Ectodermal cell (in vitro differentiated cells): ENCODE data around the gene REEP5.

Source experiments
- H3K27ac ChIP-seq: 2 replicates; pipeline ENCODE4 v1.7.0; 2013; ENCODE audit warnings: mild to moderate bottlenecking, low read depth, low read length; ENCODE audit not compliant: insufficient read depth, poor library complexity, severe bottlenecking
- H3K27me3 ChIP-seq: 2 replicates; pipeline ENCODE4 v1.7.0; 2013; ENCODE audit warnings: mild to moderate bottlenecking, low read length; ENCODE audit not compliant: insufficient read depth, control insufficient read depth, poor library complexity, severe bottlenecking
- H3K36me3 ChIP-seq: one replicate; pipeline ENCODE4 v1.7.0; 2013; ENCODE audit warnings: low read length; ENCODE audit not compliant: control insufficient read depth, insufficient read depth
- H3K4me1 ChIP-seq: one replicate; pipeline ENCODE4 v1.7.0; 2013; ENCODE audit warnings: low read length; ENCODE audit not compliant: control insufficient read depth, insufficient read depth
- H3K4me3 ChIP-seq: 2 replicates; pipeline ENCODE4 v1.7.0; 2013; ENCODE audit warnings: low read depth, low read length, control low read depth; ENCODE audit not compliant: insufficient read depth
- H3K9me3 ChIP-seq: 2 replicates; pipeline ENCODE4 v1.7.0; 2013; ENCODE audit warnings: mild to moderate bottlenecking, low read length, moderate library complexity; ENCODE audit not compliant: control insufficient read depth
- WGBS, 2 experiments: methylation state at CpG; one replicate each; pipeline ENCODE4 v1.1.7; 2013; ENCODE audit warnings: missing lambda C conversion rate in 2 of 2; 5-methylcytosine and 5-hydroxymethylcytosine counted together

REEP5 gene

DNA sequence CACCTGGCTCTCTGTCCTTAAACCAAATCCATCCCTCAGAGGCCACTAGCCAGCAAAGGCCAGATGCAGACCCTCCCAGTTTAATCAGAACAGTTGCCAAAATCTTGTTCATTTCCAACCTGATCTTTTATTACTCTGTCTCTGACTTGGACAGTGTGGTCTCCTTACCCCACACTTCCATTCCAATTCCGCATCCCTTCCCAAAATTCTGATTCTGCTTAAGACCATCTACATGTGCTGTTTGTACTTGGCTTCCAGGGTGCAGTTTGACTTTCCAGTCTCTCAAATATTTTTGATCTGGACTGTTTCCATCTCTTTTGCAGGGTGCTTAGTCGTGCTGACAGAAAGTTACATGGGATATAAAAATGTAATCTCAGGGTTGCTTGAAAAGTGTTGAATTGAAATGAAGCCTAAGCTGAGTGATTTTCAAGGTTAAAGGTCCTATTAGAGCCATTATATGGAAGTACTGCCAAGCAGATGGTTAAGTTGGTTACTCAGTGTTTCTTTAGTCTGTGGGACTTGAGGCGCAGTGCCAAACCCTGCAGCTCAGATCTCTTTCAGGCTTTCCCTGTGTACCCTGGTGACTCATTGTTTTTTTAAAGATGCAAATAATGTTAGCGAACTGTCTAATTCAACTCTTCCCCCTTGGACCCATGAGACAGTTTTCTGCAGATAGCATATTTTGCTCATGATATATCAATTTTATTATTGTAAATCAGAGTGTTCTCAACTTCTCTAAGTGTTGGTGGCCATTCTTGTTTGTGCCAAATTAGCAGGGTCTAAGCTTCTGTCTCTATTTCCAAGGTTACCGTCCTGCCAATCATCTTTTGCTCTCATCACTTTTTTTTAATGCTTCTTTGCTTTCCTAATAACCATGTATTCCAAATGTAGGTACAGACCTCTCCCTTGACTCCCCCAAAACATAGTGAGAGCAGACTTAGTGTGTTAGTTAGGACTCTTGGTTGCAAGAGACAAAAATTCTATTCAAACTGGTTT, 36.4 kb upstream of the REEP5 start:
- WGBS, 2 experiments, result 86 to 91% methylated on average over 5 of the region's 5 CpGs
- H3K27ac ChIP-seq, result no peak overlapping the region
- H3K4me3 ChIP-seq, result no peak overlapping the region

GRCh38 chr5:112957036-112957808, 35.2 kb upstream of the REEP5 start:
- Histone ChIP-seq H3K27me3 (no peaks in the 10 kb centered on the region), H3K4me3 (no peak overlapping the region), H3K27ac (no peak overlapping the region), H3K36me3 (no peaks in the 10 kb centered on the region), H3K9me3 (no peaks in the 10 kb centered on the region), H3K4me1 (no peaks in the 10 kb centered on the region)
- WGBS, 2 experiments, result 93% methylated on average over 1 to 2 of the region's 2 CpGs

More for the DNA sequence above, 36.4 kb upstream of the REEP5 start:
- H3K4me1 ChIP-seq, result no peaks in the 10 kb centered on the region
- no peaks in the 10 kb centered on the region for H3K9me3 ChIP-seq
- no peaks in the 10 kb centered on the region for H3K36me3 ChIP-seq
- H3K27me3 ChIP-seq, result no peaks in the 10 kb centered on the region

- no peak overlapping the region for H3K4me3 ChIP-seq
- H3K36me3 ChIP-seq, result no peaks in the 10 kb centered on the region
- H3K4me1 ChIP-seq, result no peaks in the 10 kb centered on the region
- no peak overlapping the region for H3K27ac ChIP-seq
- no peaks in the 10 kb centered on the region for H3K9me3 ChIP-seq
- no peaks in the 10 kb centered on the region for H3K27me3 ChIP-seq
- WGBS, 2 experiments, result 91 to 95% methylated on average over 3 of the region's 3 CpGs
Measured at GRCh38 chr5:112956606-112957005, 34.6 kb upstream of the REEP5 start.

GRCh38 chr5:112951124-112951702, 29.2 kb upstream of the REEP5 start:
- Histone ChIP-seq H3K27ac (no peak overlapping the region), H3K4me3 (no peak overlapping the region), H3K36me3 (no peaks in the 10 kb centered on the region), H3K27me3 (no peaks in the 10 kb centered on the region), H3K4me1 (no peaks in the 10 kb centered on the region), H3K9me3 (no peaks in the 10 kb centered on the region)
- WGBS, 2 experiments, result 92 to 93% methylated on average over 12 of the region's 12 CpGs

DNA sequence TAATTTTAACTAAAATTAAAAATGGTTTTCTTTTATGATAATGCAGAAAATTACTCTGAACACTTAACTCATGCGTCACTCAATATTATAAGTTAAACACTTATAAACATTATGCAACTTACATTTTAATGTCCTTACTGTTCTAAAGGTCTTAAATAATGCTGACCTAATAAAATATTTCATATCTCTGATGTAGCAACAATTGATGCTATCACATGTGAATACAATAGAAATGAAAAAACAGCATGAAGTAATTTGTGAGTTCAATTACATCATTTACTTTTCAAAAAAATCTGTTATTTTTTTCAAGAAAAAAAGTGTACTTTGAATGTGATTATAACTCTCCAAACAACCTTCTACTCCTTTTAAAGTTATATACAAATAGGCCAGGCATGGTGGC, 26.4 kb upstream of the REEP5 start:
- 80 to 100% methylated on average over 1 of the region's 1 CpG for WGBS, 2 experiments
- Histone ChIP-seq H3K27me3 (no peaks in the 10 kb centered on the region), H3K27ac (no peak overlapping the region), H3K4me1 (no peaks in the 10 kb centered on the region), H3K4me3 (no peak overlapping the region), H3K36me3 (no peaks in the 10 kb centered on the region), H3K9me3 (no peaks in the 10 kb centered on the region)

DNA sequence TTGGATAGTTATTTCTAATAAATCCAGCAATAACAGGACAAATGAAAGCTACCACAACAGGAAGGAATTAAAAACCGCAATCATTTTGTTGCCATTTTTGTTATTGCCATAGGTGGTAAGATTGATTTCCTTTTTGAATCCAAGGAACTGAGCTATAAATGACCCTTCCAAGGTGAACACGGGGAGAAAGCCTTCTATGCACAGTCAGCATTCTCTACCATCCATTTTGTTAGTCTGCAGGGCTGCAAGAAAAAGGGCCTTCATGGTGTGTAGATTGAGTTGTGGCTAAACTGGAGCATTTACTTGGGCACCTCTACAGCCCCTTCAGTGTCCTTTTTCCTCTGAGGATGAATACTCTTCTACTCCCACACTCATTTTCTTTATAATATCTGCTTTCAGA, 18.6 kb upstream of the REEP5 start:
- no peak overlapping the region for H3K27ac ChIP-seq
- WGBS, 2 experiments, result 88 to 100% methylated on average over 1 to 2 of the region's 2 CpGs
- H3K36me3 ChIP-seq, result no peaks in the 10 kb centered on the region
- no peak overlapping the region for H3K4me3 ChIP-seq
- no peaks in the 10 kb centered on the region for H3K4me1 ChIP-seq
- H3K27me3 ChIP-seq, result no peaks in the 10 kb centered on the region
- H3K9me3 ChIP-seq, result no peaks in the 10 kb centered on the region

DNA sequence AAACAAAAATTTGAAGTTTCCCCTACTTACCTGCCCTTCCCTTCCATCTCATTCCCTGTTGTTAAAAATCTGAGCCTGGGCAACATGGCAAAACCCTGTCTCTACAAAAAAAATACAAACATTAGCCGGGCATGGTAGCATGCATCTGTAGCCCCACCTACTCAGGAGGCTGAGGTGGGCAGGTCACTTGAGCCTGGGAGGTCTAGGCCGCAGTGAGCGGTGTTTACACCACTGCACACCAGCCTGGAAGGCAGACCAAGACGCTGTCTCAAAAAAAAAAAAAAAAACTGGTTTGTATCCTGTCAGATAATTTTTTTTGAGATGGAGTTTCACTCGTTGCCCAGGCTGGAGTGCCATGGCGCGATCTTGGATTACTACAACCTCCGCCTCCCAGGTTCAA, 16.3 kb upstream of the REEP5 start:
- H3K4me1 ChIP-seq, result no peaks in the 10 kb centered on the region
- no peak overlapping the region for H3K4me3 ChIP-seq
- WGBS, 2 experiments, result 94% methylated on average over 8 of the region's 8 CpGs
- no peaks in the 10 kb centered on the region for H3K27me3 ChIP-seq
- H3K36me3 ChIP-seq, result no peaks in the 10 kb centered on the region
- H3K9me3 ChIP-seq, result no peaks in the 10 kb centered on the region
- H3K27ac ChIP-seq, result no peak overlapping the region

- no peaks in the 10 kb centered on the region for H3K9me3 ChIP-seq
- no peak overlapping the region for H3K27ac ChIP-seq
- no peaks in the 10 kb centered on the region for H3K36me3 ChIP-seq
- no peaks in the 10 kb centered on the region for H3K4me1 ChIP-seq
- WGBS, 2 experiments, result 88 to 93% methylated on average over 5 of the region's 5 CpGs
- H3K4me3 ChIP-seq, result no peak overlapping the region
- no peaks in the 10 kb centered on the region for H3K27me3 ChIP-seq
Measured at GRCh38 chr5:112935675-112936074, 13.6 kb upstream of the REEP5 start.

GRCh38 chr5:112934366-112934663, 12.3 kb upstream of the REEP5 start:
- Histone ChIP-seq H3K4me3 (no peak overlapping the region), H3K27me3 (no peaks in the 10 kb centered on the region), H3K4me1 (no peaks in the 10 kb centered on the region), H3K36me3 (no peaks in the 10 kb centered on the region), H3K9me3 (no peaks in the 10 kb centered on the region), H3K27ac (no peak overlapping the region)
